Right renal pelvis (tissue), 4 donors: Measurements from ENCODE around the gene CFAP97. TPM values are rescaled to one million over a fixed set of nuclear protein-coding genes. Genes with fewer than 3 reads are reported as not detected.
"Not testable (repeated sequence)": the region's sequence is repeated elsewhere in the genome, so short reads cannot be mapped to it uniquely, and the experiment has no call there.

ENCODE experiments used
- DNase-seq, 4 donors: peaks; one replicate each; pipeline ENCODE4 v3.0.0-alpha.2; 2013; ENCODE audit warnings: low read depth in 4 of 4, low spot score in 3 of 4, missing footprints in 1 of 4
- polyA plus RNA-seq, 4 donors: library from polyadenylated mRNA; unstranded; fragments of 120-200 nt; gene quantifications; one replicate each; pipeline ENCODE4 v1.2.1, GENCODE V29; 2013; ENCODE audit not compliant: insufficient read length in 4 of 4

CFAP97 gene
- polyA plus RNA-seq, 4 donors = 42.9 to 62.8 (median 55.1) TPM

GRCh38 chr4:185224597-185224996, 20.8 kb upstream of the CFAP97 start:
- no peak for DNase-seq

- DNase-seq = no peak
Measured at GRCh38 chr4:185222598-185222997, 18.8 kb upstream of the CFAP97 start.

- DNase-seq = no peak
Measured at GRCh38 chr4:185221912-185222311, 18.1 kb upstream of the CFAP97 start.

- no peak for DNase-seq
Measured at GRCh38 chr4:185221491-185221890, 17.7 kb upstream of the CFAP97 start.

GRCh38 chr4:185219551-185220344, 15.9 kb upstream of the CFAP97 start:
- DNase-seq = no peak

GRCh38 chr4:185218312-185218711, 14.5 kb upstream of the CFAP97 start:
- no peak for DNase-seq

- DNase-seq = no peak
Measured at GRCh38 chr4:185217408-185217975, 13.7 kb upstream of the CFAP97 start.

GRCh38 chr4:185215261-185215660, 11.5 kb upstream of the CFAP97 start:
- no peak for DNase-seq

GRCh38 chr4:185213877-185214276, 10.1 kb upstream of the CFAP97 start:
- no peak for DNase-seq

GRCh38 chr4:185212581-185212980, 8.8 kb upstream of the CFAP97 start:
- no peak for DNase-seq

- no peak for DNase-seq
Measured at GRCh38 chr4:185211641-185212040, 7.8 kb upstream of the CFAP97 start.

- no peak for DNase-seq
Measured at GRCh38 chr4:185211035-185211434, 7.2 kb upstream of the CFAP97 start.

- no peak for DNase-seq
Measured at GRCh38 chr4:185210102-185210981, 6.5 kb upstream of the CFAP97 start.

- DNase-seq = not testable (repeated sequence)
Measured at GRCh38 chr4:185209852-185210101, 6.0 kb upstream of the CFAP97 start.

- no peak for DNase-seq
Measured at GRCh38 chr4:185209031-185209851, 5.4 kb upstream of the CFAP97 start, which contains the start of gene SNX25. Gene SNX25 (plus strand): TSS chr4:185209598. CDS start chr4:185209827, 229 bp downstream.

- DNase-seq = no peak
Measured at GRCh38 chr4:185207466-185207865, 3.7 kb upstream of the CFAP97 start.

- no peak for DNase-seq
Measured at GRCh38 chr4:185205697-185206342, 2.0 kb upstream of the CFAP97 start.

GRCh38 chr4:185205073-185205472, 1.3 kb upstream of the CFAP97 start:
- DNase-seq = not testable (repeated sequence)

- DNase-seq = no peak
Measured at GRCh38 chr4:185204238-185204910, 574 bp upstream of the CFAP97 start.
